Measurements from ENCODE around the gene PHF21A.

DNA sequence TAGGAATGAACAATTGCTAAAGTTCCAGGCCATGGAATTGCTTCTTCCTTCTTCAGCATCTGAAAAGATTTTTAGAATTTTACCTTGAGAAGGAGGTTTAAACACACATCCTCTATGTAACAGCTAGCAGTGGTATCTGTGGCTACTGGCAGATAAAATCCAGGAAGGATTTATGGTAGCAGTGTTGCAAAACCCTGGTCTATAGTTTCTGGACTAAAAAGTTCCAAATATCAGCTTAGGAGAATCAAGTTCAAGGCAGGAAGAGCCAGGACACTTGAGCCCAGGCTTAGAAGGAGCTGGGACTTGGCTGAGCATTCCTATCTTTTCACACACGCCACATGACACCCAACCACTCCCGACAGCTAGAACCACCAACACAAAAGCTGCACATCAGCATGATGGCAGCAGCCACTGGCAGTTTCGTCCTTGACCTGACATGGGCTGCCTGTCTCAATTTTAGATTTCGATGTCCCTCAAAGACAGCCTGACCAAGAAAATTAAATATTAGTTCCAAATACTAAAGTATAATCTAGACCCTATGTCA, 184.7 kb downstream of the PHF21A start:
- TF ChIP-seq, protein P1, sequence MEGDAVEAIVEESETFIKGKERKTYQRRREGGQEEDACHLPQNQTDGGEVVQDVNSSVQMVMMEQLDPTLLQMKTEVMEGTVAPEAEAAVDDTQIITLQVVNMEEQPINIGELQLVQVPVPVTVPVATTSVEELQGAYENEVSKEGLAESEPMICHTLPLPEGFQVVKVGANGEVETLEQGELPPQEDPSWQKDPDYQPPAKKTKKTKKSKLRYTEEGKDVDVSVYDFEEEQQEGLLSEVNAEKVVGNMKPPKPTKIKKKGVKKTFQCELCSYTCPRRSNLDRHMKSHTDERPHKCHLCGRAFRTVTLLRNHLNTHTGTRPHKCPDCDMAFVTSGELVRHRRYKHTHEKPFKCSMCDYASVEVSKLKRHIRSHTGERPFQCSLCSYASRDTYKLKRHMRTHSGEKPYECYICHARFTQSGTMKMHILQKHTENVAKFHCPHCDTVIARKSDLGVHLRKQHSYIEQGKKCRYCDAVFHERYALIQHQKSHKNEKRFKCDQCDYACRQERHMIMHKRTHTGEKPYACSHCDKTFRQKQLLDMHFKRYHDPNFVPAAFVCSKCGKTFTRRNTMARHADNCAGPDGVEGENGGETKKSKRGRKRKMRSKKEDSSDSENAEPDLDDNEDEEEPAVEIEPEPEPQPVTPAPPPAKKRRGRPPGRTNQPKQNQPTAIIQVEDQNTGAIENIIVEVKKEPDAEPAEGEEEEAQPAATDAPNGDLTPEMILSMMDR (IDR thresholded peaks at IDR 0.05; ENCODE audit: low read depth, low read length) = no peak
- no peak for TF ChIP-seq POLR2A (IDR thresholded peaks at IDR 0.05; ENCODE audit: extremely low read depth, insufficient read length)

Measured in NB4 (cell line).